IMR-90 (cell line): Measurements from ENCODE around the gene ZNF350. TPM values are rescaled to one million over a fixed set of nuclear protein-coding genes. Genes with fewer than 3 reads are reported as not detected.

Experiments
- ATAC-seq: fragments of 200-7000 bp; cut with Tn5 transposase; 2 replicates; pipeline ENCODE4 v1.9.1; 2020; ENCODE audit warnings: low read depth, mild to moderate bottlenecking, moderate library complexity
- BruUV-seq: library from RNA; stranded (reverse); fragments of 400-500 nt; replicated peaks from 2 replicates; lab custom pipeline; 2021; lab: Mats Ljungman, UMichigan
- CTCF ChIA-PET: fragments of 300-600 bp; formaldehyde crosslinking; extraction: SDS; loops from one replicate; lab custom pipeline; 2021; ENCODE audit warnings: antibody characterized with exemption; lab: Yijun Ruan, JAX
- POLR2A ChIA-PET: fragments of 300-600 bp; sonication (Branson Sonifier 250); formaldehyde crosslinking; loops from one replicate; lab custom pipeline; 2022; ENCODE audit warnings: antibody characterized with exemption; ENCODE audit not compliant: unreplicated experiment; lab: Charles Lee
- DNase-seq: peaks from one replicate; pipeline ENCODE4 v3.0.0; 2013
- H2AFZ ChIP-seq: replicated peaks from 2 replicates; pipeline ENCODE3; 2013; ENCODE audit warnings: low read length, mild to moderate bottlenecking; ENCODE audit not compliant: poor library complexity
- H2AK5ac ChIP-seq: 2 replicates; pipeline ENCODE4 v1.6.1; 2013; ENCODE audit warnings: low read depth, low read length, inconsistent platforms
- H2AK9ac ChIP-seq: replicated peaks from 2 replicates; pipeline ENCODE3; 2013; ENCODE audit warnings: mild to moderate bottlenecking, low read depth, low read length, moderate library complexity; ENCODE audit not compliant: poor library complexity
- H2BK120ac ChIP-seq: 2 replicates; pipeline ENCODE4 v1.6.1; 2013; ENCODE audit warnings: low read depth, low read length, inconsistent platforms
- H2BK15ac ChIP-seq: 3 replicates; pipeline ENCODE4 v1.6.1; 2013; ENCODE audit warnings: low read depth, low read length, inconsistent platforms
- H2BK20ac ChIP-seq: 2 replicates; pipeline ENCODE4 v1.6.1; 2013; ENCODE audit warnings: low read depth, mild to moderate bottlenecking, inconsistent platforms, low read length, moderate library complexity
- H2BK5ac ChIP-seq: 2 replicates; pipeline ENCODE4 v1.6.1; 2013; ENCODE audit warnings: mild to moderate bottlenecking, low read depth, low read length, inconsistent platforms; ENCODE audit not compliant: poor library complexity, severe bottlenecking
- H3K14ac ChIP-seq: replicated peaks from 2 replicates; pipeline ENCODE4 v1.6.1; 2013; ENCODE audit warnings: low read depth, low read length, inconsistent platforms
- H3K18ac ChIP-seq: 2 replicates; pipeline ENCODE4 v1.6.1; 2013; ENCODE audit warnings: low read depth, low read length, control low read depth
- H3K23ac ChIP-seq: 2 replicates; pipeline ENCODE4 v1.6.1; 2013; ENCODE audit warnings: low read depth, low read length, inconsistent platforms
- H3K27ac ChIP-seq: 2 replicates; pipeline ENCODE4 v1.5.1; 2013; ENCODE audit warnings: mild to moderate bottlenecking, control low read depth, low read length; ENCODE audit not compliant: insufficient read depth
- H3K27me3 ChIP-seq: 2 replicates; pipeline ENCODE4 v1.6.1; 2013; ENCODE audit warnings: low read length; ENCODE audit not compliant: control insufficient read depth, insufficient read depth
- H3K36me3 ChIP-seq: 2 replicates; pipeline ENCODE4 v1.6.1; 2013; ENCODE audit warnings: low read length, mixed read lengths; ENCODE audit not compliant: control insufficient read depth, insufficient read depth
- H3K4ac ChIP-seq: 2 replicates; pipeline ENCODE4 v1.6.1; 2013; ENCODE audit warnings: low read depth, low read length, inconsistent platforms
- H3K4me1 ChIP-seq: 2 replicates; pipeline ENCODE4 v1.6.1; 2013; ENCODE audit warnings: low read length, mixed read lengths; ENCODE audit not compliant: control insufficient read depth, insufficient read depth
- H3K4me2 ChIP-seq: 2 replicates; pipeline ENCODE4 v1.6.1; 2013; ENCODE audit warnings: low read depth, mild to moderate bottlenecking, control low read depth, low read length, moderate library complexity
- H3K4me3 ChIP-seq: 2 replicates; pipeline ENCODE4 v1.5.1; 2013; ENCODE audit warnings: low read depth, mild to moderate bottlenecking, control low read depth, low read length, moderate library complexity; ENCODE audit not compliant: insufficient read depth
- H3K56ac ChIP-seq: 2 replicates; pipeline ENCODE4 v1.6.1; 2013; ENCODE audit warnings: low read length, inconsistent platforms; ENCODE audit not compliant: insufficient read depth; ENCODE audit errors: extremely low read depth
- H3K79me1 ChIP-seq, 2 experiments: 2 replicates each; pipeline ENCODE4 v1.6.1; 2013; ENCODE audit warnings: low read length in 2 of 2, inconsistent platforms in 1 of 2, low read depth in 1 of 2
- H3K9ac ChIP-seq: 2 replicates; pipeline ENCODE4 v1.6.1; 2013; ENCODE audit warnings: low read depth, low read length, control low read depth
- H3K9me1 ChIP-seq: 2 replicates; pipeline ENCODE4 v1.6.1; 2013; ENCODE audit warnings: low read length, inconsistent platforms; ENCODE audit not compliant: insufficient read depth
- H3K9me3 ChIP-seq: 2 replicates; pipeline ENCODE4 v1.6.1; 2013; ENCODE audit warnings: low read length; ENCODE audit not compliant: control insufficient read depth, insufficient read depth
- H4K20me1 ChIP-seq: 2 replicates; pipeline ENCODE4 v1.6.1; 2013; ENCODE audit warnings: low read length, inconsistent platforms; ENCODE audit not compliant: insufficient read depth
- H4K5ac ChIP-seq: 2 replicates; pipeline ENCODE4 v1.6.1; 2013; ENCODE audit warnings: mild to moderate bottlenecking, low read depth, low read length, control low read depth
- H4K8ac ChIP-seq, 2 experiments: 2 replicates each; pipeline ENCODE4 v1.6.1; 2013; ENCODE audit warnings: low read depth in 2 of 2, low read length in 2 of 2, control low read depth in 1 of 2, inconsistent platforms in 1 of 2
- H4K91ac ChIP-seq: 2 replicates; pipeline ENCODE4 v1.6.1; 2013; ENCODE audit warnings: low read depth, low read length, inconsistent platforms; ENCODE audit not compliant: insufficient read depth
- POLR2A ChIP-seq: IDR thresholded peaks from 2 replicates; pipeline ENCODE4 v1.6.1; 2012; ENCODE audit warnings: mild to moderate bottlenecking, low read depth, low read length
- RAD21 ChIP-seq: IDR thresholded peaks from 2 replicates; pipeline ENCODE4 v1.6.1; 2012; ENCODE audit warnings: low read length, improper control_type of control experiment
- WGBS, 2 experiments: methylation state at CpG; one replicate each; pipeline versions ENCODE4 v1.1.5 to v1.1.7; 2013; ENCODE audit warnings: missing lambda C conversion rate in 2 of 2; ENCODE audit not compliant: insufficient read length in 1 of 2; ENCODE audit errors: extremely low coverage in 2 of 2; 5-methylcytosine and 5-hydroxymethylcytosine counted together
- dilution Hi-C: fragments of 300-500 bp; cut with HindIII; formaldehyde crosslinking; loops from one replicate; pipeline ENCODE4 v1.14.3; 2018; ENCODE audit warnings: low sequenced_read_pairs; ENCODE audit not compliant: unreplicated experiment
- in situ Hi-C: fragments of 300-500 bp; cut with MboI; formaldehyde crosslinking; loops from 3 replicates; pipeline ENCODE4 v1.14.3; 2019; ENCODE audit warnings: low sequenced_read_pairs, inconsistent platforms, mixed read lengths
- intact Hi-C: fragments of 100-400 bp; cut with micrococcal nuclease; formaldehyde crosslinking; loops from 2 replicates; pipeline ENCODE4 v1.10.0; 2022
- polyA plus RNA-seq, 3 experiments: library from polyadenylated mRNA; depleted of rRNA; stranded (reverse); fragments of >200 nt; gene quantifications; 2 replicates each; pipeline ENCODE4 v1.2.3, GENCODE V29; 2012; ENCODE audit warnings: low replicate concordance in 1 of 3
- total RNA-seq: library from RNA; depleted of rRNA; stranded (reverse); fragments of >200 nt; gene quantifications from 2 replicates; pipeline ENCODE4 v1.2.3, GENCODE V29; 2012
- TF ChIP-seq, protein P1 (sequence below): conservative IDR thresholded peaks from 2 replicates; pipeline ENCODE4 v1.5.1; 2012; ENCODE audit warnings: mild to moderate bottlenecking, low read depth, low read length, improper control_type of control experiment

The ZNF350 gene
- total and polyA plus RNA-seq, 2 of the 4 experiments (the other 2 are of a cell fraction), result 4.7 to 14.0 TPM

DNA sequence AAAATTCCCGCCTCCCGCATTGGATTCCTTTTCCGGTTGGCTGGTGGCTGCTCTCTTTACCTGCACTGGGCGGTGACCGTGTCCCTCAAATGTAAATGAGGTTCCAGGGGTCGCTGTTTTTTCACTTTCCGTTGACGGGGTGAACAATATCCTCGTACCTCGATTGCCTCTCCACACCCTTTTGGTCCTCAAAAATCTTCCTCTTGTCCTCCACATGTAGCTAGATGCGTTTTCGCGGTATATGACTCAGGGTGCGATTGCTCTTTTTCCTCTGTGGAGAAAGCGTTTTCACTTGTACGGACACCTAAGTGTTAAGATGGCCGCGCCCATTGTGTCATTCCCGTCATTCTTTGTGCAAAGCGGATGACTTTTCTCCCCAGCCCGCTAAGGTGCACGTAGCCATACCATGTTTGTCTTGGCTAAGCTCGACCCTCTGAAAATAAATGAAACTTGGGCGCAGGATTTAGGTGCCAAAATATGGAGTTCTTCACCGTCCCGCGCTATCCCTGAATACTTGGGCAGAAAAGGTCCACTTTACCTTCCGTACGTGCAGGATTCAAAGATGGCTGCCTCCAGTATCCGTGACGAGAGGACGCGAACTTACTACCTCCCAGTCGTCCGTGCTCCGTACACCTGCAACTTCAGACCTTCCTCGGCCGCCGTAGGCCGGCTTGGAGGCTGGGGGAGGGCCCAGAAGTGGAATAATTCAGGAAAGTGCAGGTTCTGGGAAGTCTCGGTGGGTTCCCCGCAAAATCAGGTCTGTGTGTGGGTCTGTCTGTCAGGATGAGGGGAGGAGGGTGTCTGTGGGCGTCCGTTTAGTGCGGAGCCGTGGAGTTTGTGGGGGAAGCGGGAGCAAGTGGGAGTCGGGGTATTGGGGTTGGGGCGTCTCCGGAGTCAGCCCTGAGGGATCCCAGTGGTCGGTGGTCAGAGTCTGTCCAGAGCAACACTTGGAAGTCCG, 59.6 kb downstream of the ZNF350 start, which contains the start of gene ZNF613:
TSS of gene ZNF613 (plus strand) at position 689 of the 958 bp plus-strand sequence. CDS start 8,749 bp downstream, outside the sequence.
- H2AK5ac ChIP-seq, result no peak within 1 kb of the TSS
- H3K9me1 ChIP-seq, result no peaks in the 10 kb centered on the region
- peak within 1 kb of the TSS; percentile 92 for H4K5ac ChIP-seq
- ChIA-PET CTCF (no interaction called here), POLR2A (no interaction called here)
- H3K4me3 ChIP-seq, result peak within 1 kb of the TSS; percentile 76
- no peaks in the 10 kb centered on the region for H3K27me3 ChIP-seq
- DNase-seq (peak; percentile 94), ATAC-seq (peak; percentile 96)
- H2AK9ac ChIP-seq, result peak within 1 kb of the TSS; percentile 56
- H4K91ac ChIP-seq, result peak within 1 kb of the TSS; percentile 93
- H3K9me3 ChIP-seq, result peaks cover 12% of the 10 kb centered on the region
- intact Hi-C loops, result loop anchor here (10.0 kb wide), 1 partner anchor 308 kb away; no protein-coding TSS in a partner anchor
- H3K4me1 ChIP-seq, result no peaks in the 10 kb centered on the region
- peak within 1 kb of the TSS; percentile 88 for H3K23ac ChIP-seq
- in situ Hi-C loops, result no loop called here
- peak within 1 kb of the TSS; percentile 83 for H2BK5ac ChIP-seq
- BruUV-seq, result no TSS peak
- H3K36me3 ChIP-seq, result peaks cover 5% of the 10 kb centered on the region
- peak within 1 kb of the TSS; percentile 94 for H2AFZ ChIP-seq
- 2% methylated on average over 18 of the region's 52 CpGs; no CpG with 5 or more reads in 1 of the 2 experiments for WGBS, 2 experiments
- H2BK15ac ChIP-seq, result 0 out of 3 replicates have a peak within 1 kb of the TSS, but pooled peaks have one; percentile 49
- H3K14ac ChIP-seq, result peak within 1 kb of the TSS; percentile 90
- H3K4me2 ChIP-seq, result peak within 1 kb of the TSS; percentile 85
- peaks cover 10 to 14% of the 10 kb centered on the region in 2 experiments for H3K79me1 ChIP-seq
- H3K9ac ChIP-seq, result peak within 1 kb of the TSS; percentile 88
- H3K4ac ChIP-seq, result peak within 1 kb of the TSS; percentile 89
- H2BK120ac ChIP-seq, result peak within 1 kb of the TSS; percentile 90
- TF ChIP-seq RAD21 (no peak), POLR2A (no peak)
- TF ChIP-seq, protein P1, sequence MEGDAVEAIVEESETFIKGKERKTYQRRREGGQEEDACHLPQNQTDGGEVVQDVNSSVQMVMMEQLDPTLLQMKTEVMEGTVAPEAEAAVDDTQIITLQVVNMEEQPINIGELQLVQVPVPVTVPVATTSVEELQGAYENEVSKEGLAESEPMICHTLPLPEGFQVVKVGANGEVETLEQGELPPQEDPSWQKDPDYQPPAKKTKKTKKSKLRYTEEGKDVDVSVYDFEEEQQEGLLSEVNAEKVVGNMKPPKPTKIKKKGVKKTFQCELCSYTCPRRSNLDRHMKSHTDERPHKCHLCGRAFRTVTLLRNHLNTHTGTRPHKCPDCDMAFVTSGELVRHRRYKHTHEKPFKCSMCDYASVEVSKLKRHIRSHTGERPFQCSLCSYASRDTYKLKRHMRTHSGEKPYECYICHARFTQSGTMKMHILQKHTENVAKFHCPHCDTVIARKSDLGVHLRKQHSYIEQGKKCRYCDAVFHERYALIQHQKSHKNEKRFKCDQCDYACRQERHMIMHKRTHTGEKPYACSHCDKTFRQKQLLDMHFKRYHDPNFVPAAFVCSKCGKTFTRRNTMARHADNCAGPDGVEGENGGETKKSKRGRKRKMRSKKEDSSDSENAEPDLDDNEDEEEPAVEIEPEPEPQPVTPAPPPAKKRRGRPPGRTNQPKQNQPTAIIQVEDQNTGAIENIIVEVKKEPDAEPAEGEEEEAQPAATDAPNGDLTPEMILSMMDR, result 0 out of 2 replicates have a peak, but pooled peaks have one; percentile 3
- peak within 1 kb of the TSS; percentile 85 for H3K18ac ChIP-seq
- H4K8ac ChIP-seq, result peak within 1 kb of the TSS; percentile 50 to 98
- peak within 1 kb of the TSS; percentile 89 for H3K56ac ChIP-seq
- peak within 1 kb of the TSS; percentile 83 for H3K27ac ChIP-seq
- H4K20me1 ChIP-seq, result no peaks in the 10 kb centered on the region
- dilution Hi-C loops, result no loop called here
- H2BK20ac ChIP-seq, result peak within 1 kb of the TSS; percentile 65; the same call in 1 of the 2 replicates
